ENCODE data around the gene NTN3.

GRCh38 chr16:2457946-2458345 lies 13.2 kb upstream of the NTN3 start:
- TF ChIP-seq, protein P1, sequence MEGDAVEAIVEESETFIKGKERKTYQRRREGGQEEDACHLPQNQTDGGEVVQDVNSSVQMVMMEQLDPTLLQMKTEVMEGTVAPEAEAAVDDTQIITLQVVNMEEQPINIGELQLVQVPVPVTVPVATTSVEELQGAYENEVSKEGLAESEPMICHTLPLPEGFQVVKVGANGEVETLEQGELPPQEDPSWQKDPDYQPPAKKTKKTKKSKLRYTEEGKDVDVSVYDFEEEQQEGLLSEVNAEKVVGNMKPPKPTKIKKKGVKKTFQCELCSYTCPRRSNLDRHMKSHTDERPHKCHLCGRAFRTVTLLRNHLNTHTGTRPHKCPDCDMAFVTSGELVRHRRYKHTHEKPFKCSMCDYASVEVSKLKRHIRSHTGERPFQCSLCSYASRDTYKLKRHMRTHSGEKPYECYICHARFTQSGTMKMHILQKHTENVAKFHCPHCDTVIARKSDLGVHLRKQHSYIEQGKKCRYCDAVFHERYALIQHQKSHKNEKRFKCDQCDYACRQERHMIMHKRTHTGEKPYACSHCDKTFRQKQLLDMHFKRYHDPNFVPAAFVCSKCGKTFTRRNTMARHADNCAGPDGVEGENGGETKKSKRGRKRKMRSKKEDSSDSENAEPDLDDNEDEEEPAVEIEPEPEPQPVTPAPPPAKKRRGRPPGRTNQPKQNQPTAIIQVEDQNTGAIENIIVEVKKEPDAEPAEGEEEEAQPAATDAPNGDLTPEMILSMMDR (IDR thresholded peaks at IDR 0.05; ENCODE audit: borderline replicate concordance, extremely low read depth, low read length, poor library complexity, severe bottlenecking): no peak
- no peak for TF ChIP-seq EZH2 (IDR thresholded peaks at IDR 0.05; ENCODE audit: borderline replicate concordance, low read depth, low read length, severe bottlenecking)
